ENCODE measurements around the gene RPS16. TPM values are rescaled to one million over a fixed set of nuclear protein-coding genes. Genes with fewer than 3 reads are reported as not detected.
A peak's percentile ranks its signal among the peaks of the same experiment; 100 is the strongest.
"Not testable (repeated sequence)": the region's sequence is repeated elsewhere in the genome, so short reads cannot be mapped to it uniquely, and the experiment has no call there.

RPS16 gene
- polyA plus RNA-seq, 1 donor from 2014 or later = 2,255 TPM

GRCh38 chr19:39469567-39469966 is 33.8 kb upstream of the RPS16 start:
- no peaks in the 10 kb centered on the region for H3K27me3 Mint-ChIP-seq
- peaks cover 7% of the 10 kb centered on the region for H3K36me3 Mint-ChIP-seq
- no peaks in the 10 kb centered on the region for H3K9me3 Mint-ChIP-seq
- H3K4me3 Mint-ChIP-seq = no peak overlapping the region
- H3K27ac Mint-ChIP-seq = no peak overlapping the region
- peaks cover 0 to 2% (median 0%) of the 10 kb centered on the region in 3 donors for H3K4me1 Mint-ChIP-seq

GRCh38 chr19:39469036-39469435 is 33.3 kb upstream of the RPS16 start:
- H3K27ac Mint-ChIP-seq = no peak overlapping the region
- H3K4me3 Mint-ChIP-seq = no peak overlapping the region
- peaks cover 0 to 2% (median 0%) of the 10 kb centered on the region in 3 donors for H3K4me1 Mint-ChIP-seq
- H3K9me3 Mint-ChIP-seq = no peaks in the 10 kb centered on the region
- peaks cover 7% of the 10 kb centered on the region for H3K36me3 Mint-ChIP-seq
- no peaks in the 10 kb centered on the region for H3K27me3 Mint-ChIP-seq

GRCh38 chr19:39467941-39468340 is 32.2 kb upstream of the RPS16 start:
- H3K27ac Mint-ChIP-seq = no peak overlapping the region
- no peaks in the 10 kb centered on the region for H3K27me3 Mint-ChIP-seq
- peaks cover 0 to 2% (median 0%) of the 10 kb centered on the region in 3 donors for H3K4me1 Mint-ChIP-seq
- H3K36me3 Mint-ChIP-seq = peaks cover 7% of the 10 kb centered on the region
- H3K4me3 Mint-ChIP-seq = no peak overlapping the region
- H3K9me3 Mint-ChIP-seq = no peaks in the 10 kb centered on the region

GRCh38 chr19:39465956-39466747 is 30.4 kb upstream of the RPS16 start:
- H3K27me3 Mint-ChIP-seq = no peaks in the 10 kb centered on the region
- H3K4me3 Mint-ChIP-seq = peak overlapping the region in 1 of 4 donors; percentile 43
- H3K9me3 Mint-ChIP-seq = no peaks in the 10 kb centered on the region
- no peak overlapping the region for H3K27ac Mint-ChIP-seq
- H3K4me1 Mint-ChIP-seq = peaks cover 0 to 3% (median 0%) of the 10 kb centered on the region in 3 donors
- peaks cover 4% of the 10 kb centered on the region for H3K36me3 Mint-ChIP-seq

GRCh38 chr19:39463403-39463802 is 27.7 kb upstream of the RPS16 start:
- Mint-ChIP-seq H3K9me3 (no peaks in the 10 kb centered on the region), H3K27me3 (no peaks in the 10 kb centered on the region), H3K4me1 (peaks cover 0 to 3% (median 0%) of the 10 kb centered on the region in 3 donors), H3K27ac (peak overlapping the region in 2 of 3 donors; percentile 3 to 51), H3K4me3 (no peak overlapping the region), H3K36me3 (peaks cover 2% of the 10 kb centered on the region)

GRCh38 chr19:39451257-39451656 is 15.5 kb upstream of the RPS16 start:
- not testable (repeated sequence) for H3K9me3 Mint-ChIP-seq, H3K36me3 Mint-ChIP-seq, H3K27me3 Mint-ChIP-seq, H3K4me3 Mint-ChIP-seq
- Mint-ChIP-seq H3K27ac (peak overlapping the region in 1 of 3 donors; percentile 86), H3K4me1 (peaks cover 37 to 54% (median 39%) of the 10 kb centered on the region in 3 donors)

- no peaks in the 10 kb centered on the region for H3K27me3 Mint-ChIP-seq
- peaks cover 43 to 60% (median 49%) of the 10 kb centered on the region in 3 donors for H3K4me1 Mint-ChIP-seq
- H3K36me3 Mint-ChIP-seq = no peaks in the 10 kb centered on the region
- no peaks in the 10 kb centered on the region for H3K9me3 Mint-ChIP-seq
- H3K4me3 Mint-ChIP-seq = peak overlapping the region; percentile 21 to 89 (median 46)
- H3K27ac Mint-ChIP-seq = peak overlapping the region; percentile 36 to 94 (median 80)
Observed at GRCh38 chr19:39449116-39449797, 13.5 kb upstream of the RPS16 start.

GRCh38 chr19:39448271-39448670 is 12.5 kb upstream of the RPS16 start:
- Mint-ChIP-seq H3K36me3 (no peaks in the 10 kb centered on the region), H3K27me3 (no peaks in the 10 kb centered on the region), H3K9me3 (no peaks in the 10 kb centered on the region), H3K27ac (peak overlapping the region; percentile 89 to 94 (median 92)), H3K4me3 (peak overlapping the region; percentile 64 to 100 (median 90)), H3K4me1 (peaks cover 43 to 59% (median 49%) of the 10 kb centered on the region in 3 donors)

- no peaks in the 10 kb centered on the region for H3K9me3 Mint-ChIP-seq
- peaks cover 37 to 45% (median 39%) of the 10 kb centered on the region in 3 donors for H3K4me1 Mint-ChIP-seq
- no peaks in the 10 kb centered on the region for H3K36me3 Mint-ChIP-seq
- H3K4me3 Mint-ChIP-seq = peak overlapping the region; percentile 92 to 100 (median 96)
- H3K27me3 Mint-ChIP-seq = no peaks in the 10 kb centered on the region
- H3K27ac Mint-ChIP-seq = peak overlapping the region; percentile 88 to 97 (median 94)
Observed at GRCh38 chr19:39446365-39447084, 10.8 kb upstream of the RPS16 start.

GRCh38 chr19:39445196-39446111 is 9.7 kb upstream of the RPS16 start, which contains the start of gene SUPT5H:
Gene SUPT5H, plus strand, starts transcription at chr19:39445582. Its CDS starts 309 bp downstream, at chr19:39445891.
- H3K4me3 Mint-ChIP-seq = peak within 1 kb of the TSS; percentile 92 to 100 (median 96)
- no peaks in the 10 kb centered on the region for H3K27me3 Mint-ChIP-seq
- no peaks in the 10 kb centered on the region for H3K36me3 Mint-ChIP-seq
- H3K27ac Mint-ChIP-seq = peak within 1 kb of the TSS; percentile 88 to 97 (median 94)
- H3K4me1 Mint-ChIP-seq = peaks cover 35 to 40% (median 36%) of the 10 kb centered on the region in 3 donors
- H3K9me3 Mint-ChIP-seq = no peaks in the 10 kb centered on the region

GRCh38 chr19:39444598-39445195 is 8.9 kb upstream of the RPS16 start:
- H3K4me3 Mint-ChIP-seq = peak overlapping the region; percentile 92 to 100 (median 96)
- no peaks in the 10 kb centered on the region for H3K36me3 Mint-ChIP-seq
- no peaks in the 10 kb centered on the region for H3K27me3 Mint-ChIP-seq
- H3K4me1 Mint-ChIP-seq = peaks cover 39 to 40% (median 39%) of the 10 kb centered on the region in 3 donors
- H3K9me3 Mint-ChIP-seq = no peaks in the 10 kb centered on the region
- H3K27ac Mint-ChIP-seq = peak overlapping the region; percentile 88 to 97 (median 94)

- peaks cover 1% of the 10 kb centered on the region for H3K36me3 Mint-ChIP-seq
- no peak overlapping the region for H3K4me3 Mint-ChIP-seq
- peak overlapping the region in 1 of 3 donors; percentile 61 for H3K27ac Mint-ChIP-seq
- H3K9me3 Mint-ChIP-seq = no peaks in the 10 kb centered on the region
- no peaks in the 10 kb centered on the region for H3K27me3 Mint-ChIP-seq
- H3K4me1 Mint-ChIP-seq = peaks cover 18 to 25% (median 25%) of the 10 kb centered on the region in 3 donors
Observed at GRCh38 chr19:39438270-39438934, 2.7 kb upstream of the RPS16 start.

GRCh38 chr19:39436350-39436716 is 584 bp upstream of the RPS16 start:
- Mint-ChIP-seq H3K27me3 (no peaks in the 10 kb centered on the region), H3K4me1 (peaks cover 25 to 29% (median 25%) of the 10 kb centered on the region in 3 donors), H3K27ac (peak overlapping the region; percentile 91 to 98 (median 94))

More at GRCh38 chr19:39436350-39436716, 584 bp upstream of the RPS16 start:
- H3K4me3 Mint-ChIP-seq = peak overlapping the region; percentile 94 to 100 (median 99)
- peaks cover 7% of the 10 kb centered on the region for H3K36me3 Mint-ChIP-seq
- H3K9me3 Mint-ChIP-seq = no peaks in the 10 kb centered on the region
